ENCODE data around the gene CEP104.

Gene CEP104

GRCh38 chr1:3881193-3881480 is 24.1 kb upstream of the CEP104 start:
- no peak for TF ChIP-seq EZH2phosphoT487 (IDR thresholded peaks at IDR 0.05; ENCODE audit: borderline replicate concordance, low read length)
- TF ChIP-seq CTCF (IDR thresholded peaks at IDR 0.05; ENCODE audit: low read depth, low read length, poor library complexity, severe bottlenecking) = no peak
- no peaks in the 10 kb centered on the region for H3K9me2 ChIP-seq (replicated peaks; ENCODE audit: control insufficient read depth, low read length)
- H3K36me3 ChIP-seq (ENCODE audit: control insufficient read depth, low read length) = peaks cover 12% of the 10 kb centered on the region
- H3K4me1 ChIP-seq (ENCODE audit: control insufficient read depth, low read length) = no peaks in the 10 kb centered on the region
- no peak overlapping the region for H3K4me3 ChIP-seq (ENCODE audit: low read length)
- H3K4me2 ChIP-seq (ENCODE audit: low read length) = no peak overlapping the region
- no peaks in the 10 kb centered on the region for H4K20me1 ChIP-seq (ENCODE audit: control insufficient read depth, insufficient read depth, low read depth, low read length)
- no peaks in the 10 kb centered on the region for H3F3A ChIP-seq (ENCODE audit: control insufficient read depth, insufficient read depth)
- no peaks in the 10 kb centered on the region for H3K9me3 ChIP-seq (ENCODE audit: control insufficient read depth, insufficient read depth, low read length)
- H3K27ac ChIP-seq (ENCODE audit: low read depth, low read length) = no peak overlapping the region
- no peaks in the 10 kb centered on the region for H3K79me2 ChIP-seq (ENCODE audit: control insufficient read depth, low read length)
- no peaks in the 10 kb centered on the region for H3K27me3 ChIP-seq (ENCODE audit: control insufficient read depth, low read length)

- no peaks in the 10 kb centered on the region for H4K20me1 ChIP-seq (ENCODE audit: control insufficient read depth, insufficient read depth, low read depth, low read length)
- H3K4me3 ChIP-seq (ENCODE audit: low read length) = no peak overlapping the region
- H3K79me2 ChIP-seq (ENCODE audit: control insufficient read depth, low read length) = no peaks in the 10 kb centered on the region
- H3K4me2 ChIP-seq (ENCODE audit: low read length) = no peak overlapping the region
- H3K27me3 ChIP-seq (ENCODE audit: control insufficient read depth, low read length) = no peaks in the 10 kb centered on the region
- no peak overlapping the region for H3K27ac ChIP-seq (ENCODE audit: low read depth, low read length)
- no peaks in the 10 kb centered on the region for H3K9me2 ChIP-seq (replicated peaks; ENCODE audit: control insufficient read depth, low read length)
- no peaks in the 10 kb centered on the region for H3F3A ChIP-seq (ENCODE audit: control insufficient read depth, insufficient read depth)
- H3K4me1 ChIP-seq (ENCODE audit: control insufficient read depth, low read length) = no peaks in the 10 kb centered on the region
- H3K36me3 ChIP-seq (ENCODE audit: control insufficient read depth, low read length) = peaks cover 7% of the 10 kb centered on the region; the same call in 1 of the 2 replicates
- TF ChIP-seq EZH2phosphoT487 (IDR thresholded peaks at IDR 0.05; ENCODE audit: borderline replicate concordance, low read length) = no peak
- H3K9me3 ChIP-seq (ENCODE audit: control insufficient read depth, insufficient read depth, low read length) = no peaks in the 10 kb centered on the region
Observed at GRCh38 chr1:3880429-3881192, 23.6 kb upstream of the CEP104 start.

- no peaks in the 10 kb centered on the region for H3K9me3 ChIP-seq (ENCODE audit: control insufficient read depth, insufficient read depth, low read length)
- no peak overlapping the region for H3K4me2 ChIP-seq (ENCODE audit: low read length)
- peaks cover 9% of the 10 kb centered on the region; the same call in 1 of the 2 replicates for H3K36me3 ChIP-seq (ENCODE audit: control insufficient read depth, low read length)
- H3F3A ChIP-seq (ENCODE audit: control insufficient read depth, insufficient read depth) = no peaks in the 10 kb centered on the region
- H3K27ac ChIP-seq (ENCODE audit: low read depth, low read length) = no peak overlapping the region
- TF ChIP-seq CTCF (IDR thresholded peaks at IDR 0.05; ENCODE audit: low read depth, low read length, poor library complexity, severe bottlenecking) = no peak
- no peaks in the 10 kb centered on the region for H4K20me1 ChIP-seq (ENCODE audit: control insufficient read depth, insufficient read depth, low read depth, low read length)
- no peaks in the 10 kb centered on the region for H3K9me2 ChIP-seq (replicated peaks; ENCODE audit: control insufficient read depth, low read length)
- H3K4me1 ChIP-seq (ENCODE audit: control insufficient read depth, low read length) = no peaks in the 10 kb centered on the region
- no peaks in the 10 kb centered on the region for H3K27me3 ChIP-seq (ENCODE audit: control insufficient read depth, low read length)
- H3K79me2 ChIP-seq (ENCODE audit: control insufficient read depth, low read length) = no peaks in the 10 kb centered on the region
- H3K4me3 ChIP-seq (ENCODE audit: low read length) = no peak overlapping the region
Observed at GRCh38 chr1:3879787-3880428, 22.9 kb upstream of the CEP104 start.

GRCh38 chr1:3879099-3879498 is 22.1 kb upstream of the CEP104 start:
- no peak for TF ChIP-seq CTCF (IDR thresholded peaks at IDR 0.05; ENCODE audit: low read depth, low read length, poor library complexity, severe bottlenecking)
- TF ChIP-seq EZH2phosphoT487 (IDR thresholded peaks at IDR 0.05; ENCODE audit: borderline replicate concordance, low read length) = no peak
- Histone ChIP-seq H3K9me3 (ENCODE audit: control insufficient read depth, insufficient read depth, low read length) (peaks cover 3% of the 10 kb centered on the region; the same call in 1 of the 2 replicates), H3K27me3 (ENCODE audit: control insufficient read depth, low read length) (no peaks in the 10 kb centered on the region), H3K4me3 (ENCODE audit: low read length) (no peak overlapping the region), H4K20me1 (ENCODE audit: control insufficient read depth, insufficient read depth, low read depth, low read length) (no peaks in the 10 kb centered on the region), H3K4me2 (ENCODE audit: low read length) (no peak overlapping the region), H3K27ac (ENCODE audit: low read depth, low read length) (no peak overlapping the region), H3K9me2 (replicated peaks; ENCODE audit: control insufficient read depth, low read length) (no peaks in the 10 kb centered on the region), H3K36me3 (ENCODE audit: control insufficient read depth, low read length) (peaks cover 8% of the 10 kb centered on the region; the same call in 1 of the 2 replicates), H3K4me1 (ENCODE audit: control insufficient read depth, low read length) (no peaks in the 10 kb centered on the region), H3F3A (ENCODE audit: control insufficient read depth, insufficient read depth) (no peaks in the 10 kb centered on the region), H3K79me2 (ENCODE audit: control insufficient read depth, low read length) (no peaks in the 10 kb centered on the region)

Data from DOHH2 (cell line).